HG03045 (cell line): Measurements from ENCODE around the gene FAAP20.
"Not testable (repeated sequence)": the region's sequence is repeated elsewhere in the genome, so short reads cannot be mapped to it uniquely, and the experiment has no call there.

ENCODE experiments used
- ATAC-seq: cut with Tn5 transposase; IDR thresholded peaks from one replicate; pipeline ENCODE4 v1.9.1; 2021; ENCODE audit warnings: mild to moderate bottlenecking, moderate library complexity; ENCODE audit not compliant: unreplicated experiment

The FAAP20 gene

GRCh38 chr1:2163205-2163604, 31.4 kb downstream of the FAAP20 start:
- ATAC-seq, result no peak

GRCh38 chr1:2160451-2161300, 33.9 kb downstream of the FAAP20 start:
- no peak for ATAC-seq

- ATAC-seq, result no peak
Observed at GRCh38 chr1:2159124-2159523, 35.4 kb downstream of the FAAP20 start.

- ATAC-seq, result no peak
Observed at GRCh38 chr1:2158272-2158671, 36.3 kb downstream of the FAAP20 start.

- no peak for ATAC-seq
Observed at GRCh38 chr1:2157856-2158255, 36.7 kb downstream of the FAAP20 start.

- no peak for ATAC-seq
Observed at GRCh38 chr1:2156866-2157265, 37.7 kb downstream of the FAAP20 start.

GRCh38 chr1:2155788-2156187, 38.8 kb downstream of the FAAP20 start:
- ATAC-seq, result no peak

GRCh38 chr1:2155147-2155598, 39.4 kb downstream of the FAAP20 start:
- ATAC-seq, result no peak

- ATAC-seq, result no peak
Observed at GRCh38 chr1:2154022-2154421, 40.5 kb downstream of the FAAP20 start.

GRCh38 chr1:2152954-2153353, 41.6 kb downstream of the FAAP20 start:
- ATAC-seq, result no peak

- ATAC-seq, result no peak
Observed at GRCh38 chr1:2151911-2152310, 42.7 kb downstream of the FAAP20 start.

GRCh38 chr1:2151252-2151651, 43.3 kb downstream of the FAAP20 start:
- ATAC-seq, result no peak

GRCh38 chr1:2150801-2151200, 43.8 kb downstream of the FAAP20 start:
- ATAC-seq, result no peak

GRCh38 chr1:2148691-2149090, 45.9 kb downstream of the FAAP20 start:
- ATAC-seq, result no peak

GRCh38 chr1:2147869-2148268, 46.7 kb downstream of the FAAP20 start:
- ATAC-seq, result not testable (repeated sequence)

- no peak for ATAC-seq
Observed at GRCh38 chr1:2146836-2147517, 47.6 kb downstream of the FAAP20 start.

- ATAC-seq, result no peak
Observed at GRCh38 chr1:2145946-2146835, 48.4 kb downstream of the FAAP20 start.

- ATAC-seq, result no peak
Observed at GRCh38 chr1:2144501-2145090, 50.0 kb downstream of the FAAP20 start.

- ATAC-seq, result no peak
Observed at GRCh38 chr1:2143814-2144500, 50.6 kb downstream of the FAAP20 start.

- ATAC-seq, result no peak
Observed at GRCh38 chr1:2141025-2141424, 53.5 kb downstream of the FAAP20 start.
